HL-60 (cell line): Measurements from ENCODE around the gene OPN1SW.

Experiments used
- DNase-seq, 2 experiments: peaks; one replicate each; pipeline ENCODE4 v3.0.0-alpha.2; 2010 to 2020; ENCODE audit warnings: low read depth in 1 of 2, low spot score in 1 of 2
- H3K27ac ChIP-seq: fragments of 250-450 bp; sonication (Bioruptor Pico); replicated peaks from 2 replicates; pipeline ENCODE4 v1.5.1; 2020; ENCODE audit warnings: mild to moderate bottlenecking, moderate library complexity
- H3K27me3 ChIP-seq: fragments of 250-450 bp; sonication (Bioruptor Pico); 2 replicates; pipeline ENCODE4 v1.5.1; 2021; ENCODE audit warnings: mild to moderate bottlenecking, moderate library complexity; ENCODE audit not compliant: insufficient read depth, poor library complexity, severe bottlenecking
- H3K4me3 ChIP-seq: replicated peaks from 2 replicates; pipeline ENCODE4 v1.5.1; 2011; ENCODE audit warnings: mild to moderate bottlenecking, control low read depth, low read length; ENCODE audit not compliant: insufficient read depth
- GABPA ChIP-seq: IDR thresholded peaks from 2 replicates; pipeline ENCODE4 v1.6.1; 2012; ENCODE audit warnings: low read depth
- POLR2AphosphoS5 ChIP-seq: IDR thresholded peaks from 2 replicates; pipeline ENCODE4 v1.6.1; 2012; ENCODE audit warnings: low read depth
- SPI1 ChIP-seq: IDR thresholded peaks from 2 replicates; pipeline ENCODE4 v1.6.1; 2012; ENCODE audit warnings: low read depth, mild to moderate bottlenecking, borderline replicate concordance
- TF ChIP-seq, protein P1 (sequence below): IDR thresholded peaks from one replicate; pipeline ENCODE4 v1.5.1; 2011; ENCODE audit warnings: low read length, control low read depth, inconsistent platforms; ENCODE audit not compliant: insufficient read depth
- TF ChIP-seq, protein P2 (sequence below): IDR thresholded peaks from 2 replicates; pipeline ENCODE4 v1.6.1; 2012; ENCODE audit warnings: low read depth; ENCODE audit not compliant: insufficient replicate concordance

OPN1SW gene

DNA sequence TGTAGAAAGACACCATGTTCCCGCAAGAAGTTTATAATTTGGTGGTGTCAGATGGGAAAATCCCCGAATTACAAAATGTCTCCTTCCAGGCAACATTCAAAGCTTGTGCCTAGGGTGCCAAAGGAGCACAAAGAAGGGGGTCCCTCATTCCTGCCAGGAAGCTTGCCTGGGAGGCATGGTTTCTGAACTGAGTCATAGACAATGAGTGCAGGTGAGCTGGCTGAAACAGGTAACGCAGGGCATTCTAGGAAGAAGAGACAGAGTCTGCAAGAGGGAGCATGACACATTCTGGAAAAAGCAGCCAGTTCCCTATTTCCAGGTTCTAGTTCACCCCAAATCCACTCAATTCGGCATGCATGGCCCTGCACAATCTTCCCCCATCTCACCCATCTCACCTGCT is 48.4 kb downstream of the OPN1SW start:
- Histone ChIP-seq H3K4me3 (no peak overlapping the region), H3K27me3 (no peaks in the 10 kb centered on the region)

DNA sequence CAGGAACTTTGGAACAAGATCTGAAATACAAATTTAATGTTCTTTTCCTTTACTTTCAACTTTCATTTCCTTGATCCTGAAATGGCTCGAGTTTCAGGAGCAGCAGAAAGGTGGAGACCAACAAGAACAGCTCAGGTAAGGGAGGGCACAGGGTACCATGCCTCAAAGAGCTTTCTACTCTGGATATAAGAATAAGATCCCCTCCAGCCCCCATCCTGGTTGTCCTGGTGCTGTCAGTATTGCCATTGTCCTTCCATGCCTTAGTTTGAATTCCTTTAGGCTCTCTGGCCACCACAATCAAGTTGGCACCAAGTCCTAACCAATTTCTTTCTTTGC is 48.9 kb downstream of the OPN1SW start:
- H3K27ac ChIP-seq: no peak overlapping the region
- TF ChIP-seq POLR2AphosphoS5: no peak
- TF ChIP-seq SPI1: no peak
- TF ChIP-seq GABPA: no peak
- TF ChIP-seq, protein P1, sequence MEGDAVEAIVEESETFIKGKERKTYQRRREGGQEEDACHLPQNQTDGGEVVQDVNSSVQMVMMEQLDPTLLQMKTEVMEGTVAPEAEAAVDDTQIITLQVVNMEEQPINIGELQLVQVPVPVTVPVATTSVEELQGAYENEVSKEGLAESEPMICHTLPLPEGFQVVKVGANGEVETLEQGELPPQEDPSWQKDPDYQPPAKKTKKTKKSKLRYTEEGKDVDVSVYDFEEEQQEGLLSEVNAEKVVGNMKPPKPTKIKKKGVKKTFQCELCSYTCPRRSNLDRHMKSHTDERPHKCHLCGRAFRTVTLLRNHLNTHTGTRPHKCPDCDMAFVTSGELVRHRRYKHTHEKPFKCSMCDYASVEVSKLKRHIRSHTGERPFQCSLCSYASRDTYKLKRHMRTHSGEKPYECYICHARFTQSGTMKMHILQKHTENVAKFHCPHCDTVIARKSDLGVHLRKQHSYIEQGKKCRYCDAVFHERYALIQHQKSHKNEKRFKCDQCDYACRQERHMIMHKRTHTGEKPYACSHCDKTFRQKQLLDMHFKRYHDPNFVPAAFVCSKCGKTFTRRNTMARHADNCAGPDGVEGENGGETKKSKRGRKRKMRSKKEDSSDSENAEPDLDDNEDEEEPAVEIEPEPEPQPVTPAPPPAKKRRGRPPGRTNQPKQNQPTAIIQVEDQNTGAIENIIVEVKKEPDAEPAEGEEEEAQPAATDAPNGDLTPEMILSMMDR: no peak
- TF ChIP-seq, protein P2, sequence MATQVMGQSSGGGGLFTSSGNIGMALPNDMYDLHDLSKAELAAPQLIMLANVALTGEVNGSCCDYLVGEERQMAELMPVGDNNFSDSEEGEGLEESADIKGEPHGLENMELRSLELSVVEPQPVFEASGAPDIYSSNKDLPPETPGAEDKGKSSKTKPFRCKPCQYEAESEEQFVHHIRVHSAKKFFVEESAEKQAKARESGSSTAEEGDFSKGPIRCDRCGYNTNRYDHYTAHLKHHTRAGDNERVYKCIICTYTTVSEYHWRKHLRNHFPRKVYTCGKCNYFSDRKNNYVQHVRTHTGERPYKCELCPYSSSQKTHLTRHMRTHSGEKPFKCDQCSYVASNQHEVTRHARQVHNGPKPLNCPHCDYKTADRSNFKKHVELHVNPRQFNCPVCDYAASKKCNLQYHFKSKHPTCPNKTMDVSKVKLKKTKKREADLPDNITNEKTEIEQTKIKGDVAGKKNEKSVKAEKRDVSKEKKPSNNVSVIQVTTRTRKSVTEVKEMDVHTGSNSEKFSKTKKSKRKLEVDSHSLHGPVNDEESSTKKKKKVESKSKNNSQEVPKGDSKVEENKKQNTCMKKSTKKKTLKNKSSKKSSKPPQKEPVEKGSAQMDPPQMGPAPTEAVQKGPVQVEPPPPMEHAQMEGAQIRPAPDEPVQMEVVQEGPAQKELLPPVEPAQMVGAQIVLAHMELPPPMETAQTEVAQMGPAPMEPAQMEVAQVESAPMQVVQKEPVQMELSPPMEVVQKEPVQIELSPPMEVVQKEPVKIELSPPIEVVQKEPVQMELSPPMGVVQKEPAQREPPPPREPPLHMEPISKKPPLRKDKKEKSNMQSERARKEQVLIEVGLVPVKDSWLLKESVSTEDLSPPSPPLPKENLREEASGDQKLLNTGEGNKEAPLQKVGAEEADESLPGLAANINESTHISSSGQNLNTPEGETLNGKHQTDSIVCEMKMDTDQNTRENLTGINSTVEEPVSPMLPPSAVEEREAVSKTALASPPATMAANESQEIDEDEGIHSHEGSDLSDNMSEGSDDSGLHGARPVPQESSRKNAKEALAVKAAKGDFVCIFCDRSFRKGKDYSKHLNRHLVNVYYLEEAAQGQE: no peak
- H3K27me3 ChIP-seq: no peaks in the 10 kb centered on the region
- no peak for DNase-seq
- H3K4me3 ChIP-seq: no peak overlapping the region

More for the DNA sequence above, 48.4 kb downstream of the OPN1SW start:
- TF ChIP-seq SPI1: no peak
- TF ChIP-seq GABPA: no peak
- TF ChIP-seq, protein P2: no peak
- TF ChIP-seq POLR2AphosphoS5: no peak
- TF ChIP-seq, protein P1: no peak
- H3K27ac ChIP-seq: no peak overlapping the region
- no peak for DNase-seq

DNA sequence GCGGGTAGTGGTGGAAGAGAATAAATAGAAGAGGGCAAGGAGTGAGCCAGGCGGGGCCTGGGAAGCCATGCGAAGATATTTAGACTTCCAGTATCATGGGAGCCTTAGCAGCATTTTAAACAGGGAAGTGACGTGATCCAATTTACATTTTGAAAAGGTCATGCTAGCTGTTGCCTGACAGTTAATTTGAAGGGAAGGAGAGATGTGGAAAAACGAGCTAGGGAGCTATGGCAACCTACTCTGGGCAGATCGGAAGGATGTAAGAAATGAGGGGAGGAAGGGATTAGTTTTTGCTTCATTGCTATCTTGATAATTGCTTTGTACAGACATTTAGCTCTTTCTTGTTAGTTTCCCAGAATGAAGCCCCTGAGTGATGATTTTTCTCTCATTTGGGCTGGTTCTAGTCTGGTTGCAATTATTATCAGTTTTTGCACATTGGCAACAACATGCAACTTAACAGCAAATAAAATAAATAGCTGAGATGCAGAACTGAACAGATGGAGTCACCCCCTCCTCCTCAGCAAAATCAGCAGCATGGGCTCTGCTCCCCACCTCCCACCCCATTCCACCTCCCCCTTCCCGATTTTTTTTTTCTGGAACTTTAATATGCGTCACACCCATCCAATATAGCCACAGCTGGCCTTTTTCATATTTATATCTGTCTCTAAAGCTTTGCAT is 49.4 kb downstream of the OPN1SW start:
- no peak for DNase-seq
- H3K27ac ChIP-seq: no peak overlapping the region
- TF ChIP-seq, protein P1: no peak
- TF ChIP-seq GABPA (no peak), SPI1 (no peak)
- H3K27me3 ChIP-seq: no peaks in the 10 kb centered on the region
- no peak overlapping the region for H3K4me3 ChIP-seq

DNA sequence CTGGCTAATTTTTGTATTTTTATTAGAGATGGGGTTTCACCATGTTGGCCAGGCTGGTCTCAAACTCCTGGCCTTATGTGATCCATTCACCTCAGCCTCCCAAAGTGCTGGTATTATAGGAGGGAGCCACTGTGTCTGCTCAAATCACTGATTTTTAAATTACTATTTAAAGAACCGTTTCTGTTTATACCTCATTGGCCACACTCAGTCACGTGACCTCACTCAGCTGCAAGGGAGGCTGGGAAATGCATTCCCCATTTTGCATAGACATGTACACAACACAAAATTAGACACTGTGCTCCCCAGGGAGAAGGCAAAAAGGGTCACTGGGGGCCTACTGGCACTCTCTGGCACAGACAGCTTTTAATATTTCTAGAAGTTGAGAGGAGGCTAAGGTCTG is 50.1 kb downstream of the OPN1SW start:
- no peak overlapping the region for H3K27ac ChIP-seq
- no peaks in the 10 kb centered on the region for H3K27me3 ChIP-seq
- no peak for DNase-seq
- TF ChIP-seq GABPA (no peak), POLR2AphosphoS5 (no peak), SPI1 (no peak)
- TF ChIP-seq, protein P1: no peak
- TF ChIP-seq, protein P2: no peak
- no peak overlapping the region for H3K4me3 ChIP-seq
